ENCODE results near the gene GPRC5A.

The GPRC5A gene

DNA sequence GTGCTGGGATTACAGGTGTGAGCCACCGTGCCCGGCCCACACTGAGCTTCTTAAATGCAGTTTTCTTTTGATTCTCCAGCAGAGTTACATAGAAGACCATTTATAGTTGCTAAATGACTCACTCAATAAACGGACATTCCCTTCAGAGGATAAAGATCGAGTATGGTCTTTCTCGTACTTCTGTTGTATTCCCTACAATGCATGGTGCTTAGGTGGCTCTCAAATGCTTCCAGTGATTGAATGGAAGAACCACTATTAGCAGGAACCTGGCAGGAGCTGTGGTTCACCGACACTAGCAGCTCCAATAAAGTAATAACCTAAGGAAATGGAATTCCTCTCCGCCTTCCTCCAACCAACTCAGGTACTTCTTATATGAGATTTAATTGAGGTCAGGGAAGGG lies 3.9 kb upstream of the GPRC5A start:
- no peak for DNase-seq (ENCODE audit: insufficient read length, low spot score)
- TF ChIP-seq, protein P1, sequence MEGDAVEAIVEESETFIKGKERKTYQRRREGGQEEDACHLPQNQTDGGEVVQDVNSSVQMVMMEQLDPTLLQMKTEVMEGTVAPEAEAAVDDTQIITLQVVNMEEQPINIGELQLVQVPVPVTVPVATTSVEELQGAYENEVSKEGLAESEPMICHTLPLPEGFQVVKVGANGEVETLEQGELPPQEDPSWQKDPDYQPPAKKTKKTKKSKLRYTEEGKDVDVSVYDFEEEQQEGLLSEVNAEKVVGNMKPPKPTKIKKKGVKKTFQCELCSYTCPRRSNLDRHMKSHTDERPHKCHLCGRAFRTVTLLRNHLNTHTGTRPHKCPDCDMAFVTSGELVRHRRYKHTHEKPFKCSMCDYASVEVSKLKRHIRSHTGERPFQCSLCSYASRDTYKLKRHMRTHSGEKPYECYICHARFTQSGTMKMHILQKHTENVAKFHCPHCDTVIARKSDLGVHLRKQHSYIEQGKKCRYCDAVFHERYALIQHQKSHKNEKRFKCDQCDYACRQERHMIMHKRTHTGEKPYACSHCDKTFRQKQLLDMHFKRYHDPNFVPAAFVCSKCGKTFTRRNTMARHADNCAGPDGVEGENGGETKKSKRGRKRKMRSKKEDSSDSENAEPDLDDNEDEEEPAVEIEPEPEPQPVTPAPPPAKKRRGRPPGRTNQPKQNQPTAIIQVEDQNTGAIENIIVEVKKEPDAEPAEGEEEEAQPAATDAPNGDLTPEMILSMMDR (IDR thresholded peaks at IDR 0.05; ENCODE audit: insufficient read depth, missing control alignments): no peak
- FAIRE-seq: no peak

DNA sequence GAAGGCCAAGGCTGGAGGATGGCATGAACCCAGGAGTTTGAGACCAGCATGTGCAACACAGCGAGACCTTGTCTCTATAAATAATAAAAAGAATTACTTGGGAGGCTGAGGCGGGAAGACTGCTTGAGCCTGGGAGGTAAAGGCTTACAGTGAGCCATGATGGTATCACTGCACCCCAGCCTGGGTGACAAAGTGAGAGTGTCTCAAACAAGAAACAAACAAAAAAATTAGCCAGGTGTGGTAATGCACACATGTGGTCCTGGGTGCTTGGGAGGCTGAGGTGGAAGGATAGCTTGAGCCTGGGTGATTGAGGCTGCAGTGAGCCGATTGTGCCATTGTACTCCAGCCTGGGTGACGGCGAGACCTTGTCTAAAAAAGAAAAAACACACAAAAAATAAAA lies 1.7 kb upstream of the GPRC5A start:
- DNase-seq (ENCODE audit: insufficient read length, low spot score) (no peak), FAIRE-seq (no peak)
- TF ChIP-seq, protein P1 (IDR thresholded peaks at IDR 0.05; ENCODE audit: insufficient read depth, missing control alignments): no peak

DNA sequence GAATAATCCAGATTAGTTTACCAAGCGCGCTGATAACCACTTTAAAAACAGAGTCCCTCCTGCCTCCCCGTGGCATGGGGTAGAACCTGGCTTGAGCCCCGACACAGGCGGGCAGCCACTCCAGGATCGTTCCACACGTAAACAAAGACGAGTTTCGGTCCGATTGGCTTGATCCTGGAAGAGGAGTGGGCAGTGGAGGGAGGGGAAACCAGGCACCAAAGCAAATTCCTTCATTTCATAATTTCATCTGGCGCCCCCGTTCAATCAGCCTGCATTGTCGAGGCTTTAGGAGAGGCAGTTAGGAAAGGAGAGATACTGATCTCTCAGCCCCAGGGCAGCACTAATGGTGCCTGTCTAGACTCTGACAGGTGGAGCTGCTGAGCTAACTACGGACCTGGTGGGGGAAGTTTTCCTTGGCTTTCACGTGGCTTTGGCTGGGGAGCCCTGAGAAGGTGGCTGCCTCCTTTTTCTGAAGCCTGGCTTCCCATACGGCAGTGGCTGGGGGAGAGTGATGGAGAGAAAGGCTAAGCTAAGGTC lies 751 bp upstream of the GPRC5A start:
- DNase-seq (ENCODE audit: insufficient read length, low spot score): peak; percentile 26
- TF ChIP-seq, protein P1 (IDR thresholded peaks at IDR 0.05; ENCODE audit: insufficient read depth, missing control alignments): peak; percentile 18
- FAIRE-seq: no peak

DNA sequence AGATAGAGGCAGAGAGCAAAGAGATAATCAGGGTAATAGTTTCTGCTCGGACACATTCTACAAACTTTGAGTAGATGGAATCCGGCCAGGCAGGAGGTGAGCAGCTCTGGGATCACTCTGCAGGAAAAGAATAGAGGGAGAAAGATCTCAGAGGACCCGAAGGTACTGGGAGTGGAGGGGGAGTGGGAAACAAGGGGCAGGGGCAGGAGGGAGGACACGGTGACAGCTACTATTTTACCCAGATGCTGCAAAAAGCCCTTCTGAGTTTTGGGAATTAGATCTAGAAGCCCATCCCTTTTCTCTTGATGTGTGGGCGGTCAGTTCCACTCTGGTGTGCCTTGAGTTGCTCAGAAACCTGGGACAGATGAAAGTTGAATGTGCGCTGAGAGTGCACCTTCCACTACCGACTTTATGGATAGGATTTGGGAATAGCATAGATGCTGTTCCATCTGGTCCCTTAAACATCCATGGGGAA lies 556 bp downstream of the GPRC5A start:
- FAIRE-seq: no peak
- TF ChIP-seq, protein P1 (IDR thresholded peaks at IDR 0.05; ENCODE audit: insufficient read depth, missing control alignments): no peak
- DNase-seq (ENCODE audit: insufficient read length, low spot score): no peak

DNA sequence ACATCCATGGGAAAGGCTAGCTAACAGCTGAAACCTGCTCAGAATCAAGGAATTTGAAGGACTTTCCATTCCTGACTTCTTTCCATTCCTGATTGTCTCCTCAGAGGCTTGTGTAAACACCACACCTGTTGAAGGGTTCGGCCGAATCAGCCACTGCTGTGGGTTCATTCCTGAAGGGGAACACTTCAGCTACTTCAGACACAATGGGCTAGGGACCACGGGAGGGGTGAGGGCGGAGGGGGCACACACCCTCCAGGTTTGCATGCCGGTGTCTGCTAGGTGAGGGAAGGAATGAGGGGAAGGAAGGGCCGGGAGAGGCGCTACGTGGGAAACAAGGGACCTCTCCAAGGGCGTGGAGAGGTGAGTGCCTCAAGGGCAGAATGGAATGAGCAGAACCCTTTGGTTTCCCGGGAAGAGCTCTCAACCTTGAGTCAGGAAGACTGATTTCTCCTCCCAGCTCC lies 1.3 kb downstream of the GPRC5A start:
- FAIRE-seq: no peak
- TF ChIP-seq, protein P1 (IDR thresholded peaks at IDR 0.05; ENCODE audit: insufficient read depth, missing control alignments): no peak
- no peak for DNase-seq (ENCODE audit: insufficient read length, low spot score)

DNA sequence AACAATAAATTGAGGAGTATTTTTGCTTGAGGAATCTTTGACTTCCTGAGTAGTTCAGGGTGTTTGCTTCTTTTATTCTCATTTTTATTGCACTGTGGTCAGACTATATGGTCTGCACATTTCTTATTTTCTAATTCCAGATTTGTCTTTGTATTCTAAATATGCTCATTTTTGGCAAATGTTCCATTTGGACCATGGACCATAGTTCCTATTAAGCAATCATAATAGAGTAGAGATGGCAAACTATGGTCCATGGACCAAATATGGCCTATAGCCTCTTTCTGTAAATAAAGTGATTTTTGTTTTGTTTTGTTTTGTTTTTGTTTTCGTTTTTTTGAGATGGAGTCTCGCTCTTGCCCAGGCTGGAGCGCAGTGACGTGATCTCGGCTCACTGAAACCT lies 2.1 kb downstream of the GPRC5A start:
- no peak for FAIRE-seq
- no peak for DNase-seq (ENCODE audit: insufficient read length, low spot score)
- TF ChIP-seq, protein P1 (IDR thresholded peaks at IDR 0.05; ENCODE audit: insufficient read depth, missing control alignments): no peak

DNA sequence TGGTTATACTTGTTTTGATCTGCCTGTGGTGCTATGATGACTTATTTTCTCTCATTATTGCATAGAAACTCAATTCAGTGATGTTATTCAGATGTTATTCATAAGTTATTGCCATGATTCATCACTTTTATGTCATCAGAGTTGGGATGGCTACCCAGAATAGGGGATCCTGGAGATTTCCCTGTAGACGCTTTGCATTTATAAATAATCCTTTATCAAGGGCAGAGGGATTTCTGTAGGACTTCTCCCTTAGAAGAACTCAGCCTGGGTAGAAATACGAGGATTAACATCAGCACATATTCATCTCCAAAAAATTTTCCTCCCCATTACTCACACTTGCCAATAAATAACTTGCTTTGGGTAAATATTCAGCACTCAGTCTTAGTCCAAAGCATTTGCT lies 4.9 kb downstream of the GPRC5A start:
- TF ChIP-seq, protein P1 (IDR thresholded peaks at IDR 0.05; ENCODE audit: insufficient read depth, missing control alignments): no peak
- no peak for FAIRE-seq
- DNase-seq (ENCODE audit: insufficient read length, low spot score): no peak

Data from D721Med (cell line).